Measurements from ENCODE around the gene ASXL1.
A peak's percentile ranks its signal among the peaks of the same experiment; 100 is the strongest.
"Not testable (repeated sequence)": the region's sequence is repeated elsewhere in the genome, so short reads cannot be mapped to it uniquely, and the experiment has no call there.

The ASXL1 gene

GRCh38 chr20:32464401-32465091, 106.4 kb downstream of the ASXL1 start:
- DNase-seq (ENCODE audit: low read depth in 2 of 3, low spot score in 1 of 3) = no peak

GRCh38 chr20:32465092-32465900, 107.2 kb downstream of the ASXL1 start:
- DNase-seq (ENCODE audit: low read depth in 2 of 3, low spot score in 1 of 3) = no peak

GRCh38 chr20:32465901-32466675, 108.0 kb downstream of the ASXL1 start:
- DNase-seq (ENCODE audit: low read depth in 2 of 3, low spot score in 1 of 3) = not testable (repeated sequence)

GRCh38 chr20:32466739-32467505, 108.8 kb downstream of the ASXL1 start:
- DNase-seq (ENCODE audit: low read depth in 2 of 3, low spot score in 1 of 3) = no peak

- DNase-seq (ENCODE audit: low read depth in 2 of 3, low spot score in 1 of 3) = no peak
Measured at GRCh38 chr20:32467506-32468312, 109.6 kb downstream of the ASXL1 start.

- DNase-seq (ENCODE audit: low read depth in 2 of 3, low spot score in 1 of 3) = no peak
Measured at GRCh38 chr20:32468313-32468640, 110.1 kb downstream of the ASXL1 start.

GRCh38 chr20:32468860-32469259, 110.7 kb downstream of the ASXL1 start:
- no peak for DNase-seq (ENCODE audit: low read depth in 2 of 3, low spot score in 1 of 3)

GRCh38 chr20:32470025-32470861, 112.1 kb downstream of the ASXL1 start:
- peak in 1 of 3 donors; percentile 16 for DNase-seq (ENCODE audit: low read depth in 2 of 3, low spot score in 1 of 3)

GRCh38 chr20:32470940-32471339, 112.8 kb downstream of the ASXL1 start:
- DNase-seq (ENCODE audit: low read depth in 2 of 3, low spot score in 1 of 3) = no peak

- no peak for DNase-seq (ENCODE audit: low read depth in 2 of 3, low spot score in 1 of 3)
Measured at GRCh38 chr20:32472581-32473207, 114.6 kb downstream of the ASXL1 start.

GRCh38 chr20:32473231-32474008, 115.3 kb downstream of the ASXL1 start:
- DNase-seq (ENCODE audit: low read depth in 2 of 3, low spot score in 1 of 3) = no peak

- no peak for DNase-seq (ENCODE audit: low read depth in 2 of 3, low spot score in 1 of 3)
Measured at GRCh38 chr20:32474009-32474716, 116.0 kb downstream of the ASXL1 start.

GRCh38 chr20:32474717-32474966, 116.5 kb downstream of the ASXL1 start:
- DNase-seq (ENCODE audit: low read depth in 2 of 3, low spot score in 1 of 3) = no peak

- DNase-seq (ENCODE audit: low read depth in 2 of 3, low spot score in 1 of 3) = no peak
Measured at GRCh38 chr20:32474967-32475811, 117.1 kb downstream of the ASXL1 start.

GRCh38 chr20:32476684-32477593, 118.8 kb downstream of the ASXL1 start:
- no peak for DNase-seq (ENCODE audit: low read depth in 2 of 3, low spot score in 1 of 3)

Measured in stimulated activated CD4-positive, alpha-beta T cell treated with anti-CD3 and anti-CD28 coated beads, Interleukin-12 subunit alpha, Interleukin-12 subunit beta, amount 100 ng/mL, for 48 hours (primary cell).